ENCODE measurements around the gene BAHCC1.

GRCh38 chr17:81487089-81487486, 91.8 kb downstream of the BAHCC1 start:
- TF ChIP-seq CTCF (IDR thresholded peaks at IDR 0.05) = no peak
- TF ChIP-seq POLR2A (IDR thresholded peaks at IDR 0.05) = no peak
